Activated naive CD8-positive, alpha-beta T cell treated with anti-CD3 and anti-CD28 coated beads, Interleukin-2, amount 50 U/mL, for 16 hours (primary cell): Measurements from ENCODE around the gene OPA3.

Experiments used
- DNase-seq: peaks from one replicate; pipeline ENCODE4 v3.0.0-alpha.2; 2020; ENCODE audit warnings: low read depth, low spot score

Gene OPA3

GRCh38 chr19:45598267-45599001 lies 13.8 kb upstream of the OPA3 start:
- no peak for DNase-seq

GRCh38 chr19:45597425-45598111 lies 13.0 kb upstream of the OPA3 start:
- DNase-seq, result no peak

GRCh38 chr19:45595814-45596213 lies 11.2 kb upstream of the OPA3 start:
- no peak for DNase-seq

- DNase-seq, result no peak
These were observed 8.9 kb upstream of the OPA3 start for GRCh38 chr19:45593520-45593919.

GRCh38 chr19:45592366-45592765 lies 7.8 kb upstream of the OPA3 start:
- DNase-seq, result no peak

- DNase-seq, result no peak
These were observed 7.0 kb upstream of the OPA3 start for GRCh38 chr19:45591638-45592005.

- peak; percentile 3 for DNase-seq
These were observed 6.5 kb upstream of the OPA3 start for GRCh38 chr19:45591004-45591637.

- DNase-seq, result no peak
These were observed 5.8 kb upstream of the OPA3 start for GRCh38 chr19:45590300-45591003.

GRCh38 chr19:45589768-45590167 lies 5.2 kb upstream of the OPA3 start:
- DNase-seq, result no peak

GRCh38 chr19:45587873-45588272 lies 3.3 kb upstream of the OPA3 start:
- DNase-seq, result no peak

- DNase-seq, result no peak
These were observed 566 bp upstream of the OPA3 start for GRCh38 chr19:45585158-45585577.

GRCh38 chr19:45581576-45581975 lies 3.0 kb downstream of the OPA3 start:
- DNase-seq, result no peak

- no peak for DNase-seq
These were observed 5.7 kb downstream of the OPA3 start for GRCh38 chr19:45578861-45579260.

- DNase-seq, result no peak
These were observed 7.3 kb downstream of the OPA3 start for GRCh38 chr19:45577111-45577905.

- no peak for DNase-seq
These were observed 7.9 kb downstream of the OPA3 start for GRCh38 chr19:45576682-45577081.

- DNase-seq, result no peak
These were observed 9.4 kb downstream of the OPA3 start for GRCh38 chr19:45575216-45575615.

- no peak for DNase-seq
These were observed 10.1 kb downstream of the OPA3 start for GRCh38 chr19:45574526-45574925.

GRCh38 chr19:45571457-45572220 lies 13.0 kb downstream of the OPA3 start:
- DNase-seq, result no peak

GRCh38 chr19:45569619-45570421 lies 14.8 kb downstream of the OPA3 start:
- peak; percentile 27 for DNase-seq

- DNase-seq, result no peak
These were observed 15.9 kb downstream of the OPA3 start for GRCh38 chr19:45568732-45569131.
